Stimulated activated naive CD8-positive, alpha-beta T cell treated with anti-CD3 and anti-CD28 coated beads, Interleukin-15, amount 100 ng/mL, for 72 hours (primary cell): ENCODE results near the gene TMEM266.
A peak's percentile ranks its signal among the peaks of the same experiment; 100 is the strongest.

Source experiments
- ATAC-seq: fragments of 150-1000 bp; cut with Tn5 transposase; 2 replicates; pipeline ENCODE4 v1.10.0; 2021; ENCODE audit warnings: mild to moderate bottlenecking, moderate library complexity
- DNase-seq, 2 donors: peaks; one replicate each; pipeline ENCODE4 v3.0.0; 2021 to 2022
- H3K27ac Mint-ChIP-seq, 2 donors: one replicate each; pipeline ENCODE4 v1.8.0; 2022; ENCODE audit warnings: mild to moderate bottlenecking in 2 of 2, mixed read lengths in 2 of 2, moderate library complexity in 2 of 2
- H3K27me3 Mint-ChIP-seq: one replicate; pipeline ENCODE4 v1.8.0; 2022; ENCODE audit warnings: mixed read lengths
- H3K4me1 Mint-ChIP-seq: one replicate; pipeline ENCODE4 v1.8.0; 2022; ENCODE audit warnings: mild to moderate bottlenecking, mixed read lengths
- H3K4me3 Mint-ChIP-seq, 2 donors: one replicate each; pipeline ENCODE4 v1.8.0; 2022; ENCODE audit warnings: mild to moderate bottlenecking in 2 of 2, mixed read lengths in 2 of 2, moderate library complexity in 1 of 2
- H3K9me3 Mint-ChIP-seq, 2 donors: one replicate each; pipeline ENCODE4 v1.8.0; 2022; ENCODE audit warnings: mixed read lengths in 2 of 2

TMEM266 gene

GRCh38 chr15:76135516-76135915 lies 75.7 kb downstream of the TMEM266 start:
- ATAC-seq: peak; percentile 42
- Mint-ChIP-seq H3K4me1 (peaks cover 34% of the 10 kb centered on the region), H3K4me3 (no peak overlapping the region), H3K27me3 (peaks cover 58% of the 10 kb centered on the region), H3K27ac (no peak overlapping the region), H3K9me3 (no peaks in the 10 kb centered on the region)
- no peak for DNase-seq

GRCh38 chr15:76138436-76138835 lies 78.7 kb downstream of the TMEM266 start:
- peaks cover 34% of the 10 kb centered on the region for H3K4me1 Mint-ChIP-seq
- DNase-seq (no peak), ATAC-seq (no peak)
- H3K9me3 Mint-ChIP-seq: no peaks in the 10 kb centered on the region
- peaks cover 66% of the 10 kb centered on the region for H3K27me3 Mint-ChIP-seq
- H3K4me3 Mint-ChIP-seq: no peak overlapping the region
- no peak overlapping the region for H3K27ac Mint-ChIP-seq

GRCh38 chr15:76139368-76140073 lies 79.7 kb downstream of the TMEM266 start:
- Mint-ChIP-seq H3K27me3 (peaks cover 66% of the 10 kb centered on the region), H3K27ac (no peak overlapping the region), H3K4me3 (no peak overlapping the region), H3K4me1 (peaks cover 34% of the 10 kb centered on the region), H3K9me3 (no peaks in the 10 kb centered on the region)
- ATAC-seq (peak; percentile 92), DNase-seq (peak; percentile 77 to 78)

GRCh38 chr15:76140074-76140464 lies 80.3 kb downstream of the TMEM266 start:
- Mint-ChIP-seq H3K9me3 (no peaks in the 10 kb centered on the region), H3K4me1 (peaks cover 30% of the 10 kb centered on the region)
- ATAC-seq: no peak

GRCh38 chr15:76146812-76147211 lies 87.0 kb downstream of the TMEM266 start:
- H3K27ac Mint-ChIP-seq: no peak overlapping the region
- peaks cover 59% of the 10 kb centered on the region for H3K27me3 Mint-ChIP-seq
- H3K9me3 Mint-ChIP-seq: no peaks in the 10 kb centered on the region

More at GRCh38 chr15:76140074-76140464, 80.3 kb downstream of the TMEM266 start:
- DNase-seq: no peak
- no peak overlapping the region for H3K4me3 Mint-ChIP-seq
- H3K27me3 Mint-ChIP-seq: peaks cover 66% of the 10 kb centered on the region
- no peak overlapping the region for H3K27ac Mint-ChIP-seq

GRCh38 chr15:76147906-76148570 lies 88.3 kb downstream of the TMEM266 start:
- Mint-ChIP-seq H3K27me3 (peaks cover 50% of the 10 kb centered on the region), H3K4me1 (peaks cover 36% of the 10 kb centered on the region), H3K27ac (peak overlapping the region in 1 of 2 donors; percentile 6), H3K9me3 (no peaks in the 10 kb centered on the region), H3K4me3 (peak overlapping the region; percentile 21 to 41)
- ATAC-seq: peak; percentile 49
- peak; percentile 63 to 69 for DNase-seq

More at GRCh38 chr15:76146812-76147211, 87.0 kb downstream of the TMEM266 start:
- DNase-seq (no peak), ATAC-seq (no peak)
- Mint-ChIP-seq H3K4me1 (peaks cover 29% of the 10 kb centered on the region), H3K4me3 (no peak overlapping the region)

- no peak for DNase-seq
- no peak for ATAC-seq
- H3K4me3 Mint-ChIP-seq: no peak overlapping the region
- H3K27me3 Mint-ChIP-seq: peaks cover 39% of the 10 kb centered on the region
- H3K4me1 Mint-ChIP-seq: peaks cover 39% of the 10 kb centered on the region
- H3K27ac Mint-ChIP-seq: no peak overlapping the region
- H3K9me3 Mint-ChIP-seq: no peaks in the 10 kb centered on the region
These were observed 89.6 kb downstream of the TMEM266 start for GRCh38 chr15:76149291-76149915.

GRCh38 chr15:76150513-76150912 lies 90.7 kb downstream of the TMEM266 start:
- Mint-ChIP-seq H3K4me1 (peaks cover 40% of the 10 kb centered on the region), H3K4me3 (peak overlapping the region in 1 of 2 donors; percentile 62), H3K27me3 (peaks cover 35% of the 10 kb centered on the region), H3K27ac (no peak overlapping the region), H3K9me3 (no peaks in the 10 kb centered on the region)
- DNase-seq (no peak), ATAC-seq (no peak)

- DNase-seq: peak; percentile 86 to 89
- no peaks in the 10 kb centered on the region for H3K9me3 Mint-ChIP-seq
- no peak overlapping the region for H3K27ac Mint-ChIP-seq
- peak overlapping the region in 1 of 2 donors; percentile 62 for H3K4me3 Mint-ChIP-seq
- peaks cover 40% of the 10 kb centered on the region for H3K4me1 Mint-ChIP-seq
- ATAC-seq: peak; percentile 92
- H3K27me3 Mint-ChIP-seq: peaks cover 29% of the 10 kb centered on the region
These were observed 91.3 kb downstream of the TMEM266 start for GRCh38 chr15:76150971-76151598.

GRCh38 chr15:76151599-76151974 lies 91.8 kb downstream of the TMEM266 start:
- no peak for ATAC-seq
- H3K27ac Mint-ChIP-seq: no peak overlapping the region
- DNase-seq: no peak
- H3K4me3 Mint-ChIP-seq: no peak overlapping the region
- no peaks in the 10 kb centered on the region for H3K9me3 Mint-ChIP-seq
- peaks cover 24% of the 10 kb centered on the region for H3K27me3 Mint-ChIP-seq
- H3K4me1 Mint-ChIP-seq: peaks cover 40% of the 10 kb centered on the region

GRCh38 chr15:76152197-76152596 lies 92.4 kb downstream of the TMEM266 start:
- DNase-seq (no peak), ATAC-seq (no peak)
- H3K4me1 Mint-ChIP-seq: peaks cover 40% of the 10 kb centered on the region
- no peak overlapping the region for H3K4me3 Mint-ChIP-seq
- H3K27me3 Mint-ChIP-seq: peaks cover 18% of the 10 kb centered on the region
- H3K27ac Mint-ChIP-seq: no peak overlapping the region
- H3K9me3 Mint-ChIP-seq: no peaks in the 10 kb centered on the region

GRCh38 chr15:76153241-76154197 lies 93.7 kb downstream of the TMEM266 start:
- Mint-ChIP-seq H3K4me3 (no peak overlapping the region), H3K9me3 (no peaks in the 10 kb centered on the region), H3K27ac (peak overlapping the region in 1 of 2 donors; percentile 6), H3K27me3 (peaks cover 9% of the 10 kb centered on the region), H3K4me1 (peaks cover 34% of the 10 kb centered on the region)
- no peak for DNase-seq
- no peak for ATAC-seq

GRCh38 chr15:76155731-76156130 lies 95.9 kb downstream of the TMEM266 start:
- no peak for DNase-seq
- ATAC-seq: no peak
- peaks cover 24% of the 10 kb centered on the region for H3K27me3 Mint-ChIP-seq
- no peak overlapping the region for H3K4me3 Mint-ChIP-seq
- no peak overlapping the region for H3K27ac Mint-ChIP-seq
- peaks cover 26% of the 10 kb centered on the region for H3K4me1 Mint-ChIP-seq
- no peaks in the 10 kb centered on the region for H3K9me3 Mint-ChIP-seq

- Mint-ChIP-seq H3K27me3 (peaks cover 26% of the 10 kb centered on the region), H3K9me3 (no peaks in the 10 kb centered on the region), H3K4me3 (no peak overlapping the region), H3K4me1 (peaks cover 8% of the 10 kb centered on the region), H3K27ac (no peak overlapping the region)
- DNase-seq (no peak), ATAC-seq (no peak)
These were observed 98.4 kb downstream of the TMEM266 start for GRCh38 chr15:76158226-76158625.

- no peaks in the 10 kb centered on the region for H3K9me3 Mint-ChIP-seq
- ATAC-seq: no peak
- DNase-seq: no peak
- no peak overlapping the region for H3K4me3 Mint-ChIP-seq
- H3K27me3 Mint-ChIP-seq: peaks cover 26% of the 10 kb centered on the region
- H3K27ac Mint-ChIP-seq: no peak overlapping the region
- H3K4me1 Mint-ChIP-seq: peaks cover 6% of the 10 kb centered on the region
These were observed 99.0 kb downstream of the TMEM266 start for GRCh38 chr15:76158815-76159214.
